Measurements from ENCODE around the gene RPLP2.

Gene RPLP2

GRCh38 chr11:834371-835316 is 24.9 kb downstream of the RPLP2 start:
- DNase-seq (ENCODE audit: low read depth in 2 of 2): no peak

- DNase-seq (ENCODE audit: low read depth in 2 of 2): no peak
These were observed 26.5 kb downstream of the RPLP2 start for GRCh38 chr11:836274-836673.

DNA sequence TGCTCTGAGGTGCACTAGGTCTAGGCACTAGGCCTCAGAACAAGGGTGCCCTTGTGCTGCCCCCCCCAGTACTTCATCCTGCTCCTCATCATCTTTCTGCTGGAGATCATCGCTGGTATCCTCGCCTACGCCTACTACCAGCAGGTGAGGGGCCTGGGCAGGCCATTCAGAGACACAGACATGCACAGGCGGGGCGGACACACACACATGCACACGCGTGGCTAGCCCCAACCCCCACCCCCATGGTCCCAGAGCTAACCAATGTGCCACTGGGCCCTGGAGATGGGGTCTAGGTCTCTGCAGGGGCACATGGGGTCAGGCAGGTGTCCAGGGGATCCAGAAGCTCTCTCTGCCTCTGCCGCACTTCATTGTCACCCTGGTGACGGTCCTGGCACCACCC is 26.9 kb downstream of the RPLP2 start:
- no peak for DNase-seq (ENCODE audit: low read depth in 2 of 2)

- DNase-seq (ENCODE audit: low read depth in 2 of 2): no peak
These were observed 27.6 kb downstream of the RPLP2 start for GRCh38 chr11:837189-837989.

- no peak for DNase-seq (ENCODE audit: low read depth in 2 of 2)
These were observed 28.2 kb downstream of the RPLP2 start for GRCh38 chr11:837990-838307.

- no peak for DNase-seq (ENCODE audit: low read depth in 2 of 2)
These were observed 28.9 kb downstream of the RPLP2 start for GRCh38 chr11:838441-839279.

- no peak for DNase-seq (ENCODE audit: low read depth in 2 of 2)
These were observed 29.5 kb downstream of the RPLP2 start for GRCh38 chr11:839280-839623.

GRCh38 chr11:839875-840617 is 30.3 kb downstream of the RPLP2 start:
- no peak for DNase-seq (ENCODE audit: low read depth in 2 of 2)

GRCh38 chr11:841981-842369 is 32.2 kb downstream of the RPLP2 start:
- no peak for DNase-seq (ENCODE audit: low read depth in 2 of 2)

DNA sequence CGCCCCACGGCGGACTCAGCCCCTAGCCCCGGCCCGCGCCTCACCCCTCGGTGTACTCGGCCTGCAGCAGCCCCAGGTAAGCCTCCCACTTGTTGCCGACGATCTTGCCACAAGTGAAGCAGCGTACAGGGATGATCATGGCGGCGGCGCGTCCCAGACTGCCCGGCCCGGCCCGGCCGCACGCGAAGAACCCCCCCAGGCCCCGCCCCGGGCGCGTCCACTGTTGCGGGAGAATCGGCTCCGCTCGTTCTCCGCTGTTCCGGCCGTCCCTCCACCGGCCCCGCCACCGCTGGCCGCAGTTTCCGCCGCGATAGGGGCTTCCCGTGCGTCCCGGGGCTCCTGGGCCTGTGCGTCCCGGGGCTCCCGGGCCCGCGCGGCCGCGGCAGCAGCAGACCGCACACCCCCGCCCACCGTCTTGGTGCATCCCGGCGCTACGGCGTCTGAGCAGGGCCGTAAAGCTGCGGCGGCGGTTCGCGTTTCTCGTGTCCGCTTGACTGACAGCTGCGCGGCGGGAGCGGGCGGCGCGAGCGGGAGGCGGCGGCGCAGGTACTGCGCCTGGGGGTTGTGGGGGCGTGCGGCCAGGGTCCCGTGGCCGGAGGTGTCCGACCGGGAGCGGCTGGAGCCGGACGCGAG is 32.7 kb downstream of the RPLP2 start, which contains the start of the genes POLR2L and TSPAN4:
Gene POLR2L (minus strand): TSS at position 160 of the 633 bp plus-strand sequence. CDS start 21 bp downstream, at position 139.
Gene TSPAN4 (plus strand): TSS at position 483 of the 633 bp plus-strand sequence. CDS start 7,453 bp downstream, outside the sequence.
- peak; percentile 84 for DNase-seq (ENCODE audit: low read depth in 2 of 2)

DNA sequence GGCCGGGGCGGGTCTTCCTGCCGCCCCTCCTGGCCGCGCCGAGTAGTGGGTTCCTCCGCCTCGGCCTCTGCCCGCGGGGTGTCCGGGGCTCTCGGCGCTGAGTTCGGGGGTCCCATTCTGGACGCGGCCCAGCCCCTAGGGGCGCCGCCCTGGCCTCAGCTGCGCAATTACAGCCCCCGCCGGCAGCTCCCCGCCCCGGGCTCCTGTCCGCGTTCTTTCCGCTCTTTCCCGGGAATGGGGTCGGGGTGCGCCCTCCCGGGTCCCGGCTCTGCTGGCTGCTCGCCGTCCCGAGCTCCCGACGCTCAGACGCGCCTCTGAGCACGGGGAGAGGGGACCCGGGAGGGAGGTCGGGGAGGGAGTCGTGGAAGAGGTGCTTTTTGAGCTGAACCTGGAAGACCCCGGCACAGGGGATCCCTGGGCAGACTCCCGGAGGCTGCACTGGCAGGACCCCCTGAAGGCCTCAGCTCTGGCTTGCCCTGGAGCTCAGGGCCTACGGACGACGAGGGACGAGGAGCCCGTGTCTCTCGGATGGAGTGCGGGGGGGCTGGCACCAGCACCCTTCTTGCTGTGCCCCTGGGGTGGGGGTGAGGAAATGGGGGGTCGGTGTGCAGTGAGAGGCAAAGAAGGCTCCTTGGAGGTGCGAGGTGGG is 33.4 kb downstream of the RPLP2 start:
- DNase-seq (ENCODE audit: low read depth in 2 of 2): no peak

- no peak for DNase-seq (ENCODE audit: low read depth in 2 of 2)
These were observed 34.3 kb downstream of the RPLP2 start for GRCh38 chr11:843818-844692.

DNA sequence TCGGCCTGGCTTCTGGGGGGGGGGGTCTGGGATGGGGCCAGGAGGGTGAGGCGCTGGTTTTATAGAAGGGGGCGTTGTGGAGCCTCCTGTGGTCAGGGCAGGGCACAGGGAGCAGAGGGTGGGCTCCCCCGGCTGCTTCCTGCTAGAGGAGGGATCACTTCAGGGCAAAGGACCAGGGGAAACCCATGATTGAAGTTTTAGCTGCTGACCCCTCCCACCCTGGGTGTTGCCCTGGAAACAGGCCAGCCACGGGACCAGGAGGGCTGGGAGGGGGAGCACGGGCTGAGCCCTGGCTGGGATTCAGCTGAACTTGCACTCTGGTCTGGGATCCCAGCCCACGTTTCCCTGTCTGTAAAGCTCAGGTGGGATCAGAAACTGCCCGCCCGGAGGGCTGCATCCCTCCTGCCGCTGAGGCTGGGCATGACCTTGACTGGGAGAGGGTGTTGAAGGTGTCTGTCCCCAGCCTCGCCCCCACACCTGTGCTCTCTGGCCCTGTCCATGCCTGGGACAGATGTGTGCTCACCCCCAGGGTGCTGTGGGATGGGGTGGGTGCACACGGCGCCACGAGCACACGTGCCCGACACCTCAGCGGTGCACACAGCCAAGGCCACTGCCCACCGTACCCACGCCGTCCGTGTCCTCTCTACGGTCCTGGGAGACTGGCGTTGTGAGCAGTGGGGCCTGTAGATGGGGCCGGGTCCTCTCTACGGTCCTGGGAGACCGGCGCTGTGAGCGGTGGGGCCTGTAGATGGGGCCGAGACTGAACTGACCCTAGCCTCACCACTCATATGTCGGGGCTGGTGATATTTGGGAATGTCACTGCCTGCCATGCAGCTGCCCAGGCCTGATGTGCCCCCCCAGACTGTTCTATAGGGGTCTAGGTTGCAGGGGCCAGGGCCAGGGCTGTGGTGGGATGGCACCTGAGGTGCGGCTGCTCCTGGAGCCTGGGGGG is 35.2 kb downstream of the RPLP2 start:
- DNase-seq (ENCODE audit: low read depth in 2 of 2): no peak

DNA sequence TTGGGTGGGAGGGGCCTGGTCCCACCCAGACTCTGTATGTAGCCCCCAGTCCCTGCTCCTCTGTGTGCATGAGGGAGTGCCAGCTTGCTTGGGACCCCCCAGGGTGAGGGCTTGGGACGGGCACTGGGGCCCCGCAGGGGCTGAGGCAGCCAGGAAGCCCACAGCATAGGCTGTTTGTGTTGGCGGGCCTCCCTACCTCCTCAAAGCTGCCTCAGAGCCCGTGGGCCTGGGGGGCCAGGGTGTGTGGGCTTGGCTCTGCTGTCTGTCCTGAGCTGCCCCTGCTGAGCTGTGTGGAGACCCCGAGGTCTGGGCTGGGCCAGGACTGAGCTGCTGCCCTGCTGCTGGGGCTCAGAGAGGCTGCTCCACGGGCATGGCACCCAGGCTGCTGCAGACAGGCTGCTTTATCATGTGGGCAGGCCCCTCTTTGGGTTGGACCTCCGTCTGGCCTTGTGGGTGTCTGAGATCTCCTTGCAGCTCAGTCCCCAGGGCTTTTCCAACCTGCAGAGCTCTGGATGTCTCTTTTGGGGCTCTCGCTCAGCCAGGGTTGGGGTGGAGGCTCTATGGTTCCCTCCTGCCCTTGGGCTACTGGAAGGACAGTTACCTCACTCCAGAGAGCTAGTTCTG is 36.2 kb downstream of the RPLP2 start:
- no peak for DNase-seq (ENCODE audit: low read depth in 2 of 2)

DNA sequence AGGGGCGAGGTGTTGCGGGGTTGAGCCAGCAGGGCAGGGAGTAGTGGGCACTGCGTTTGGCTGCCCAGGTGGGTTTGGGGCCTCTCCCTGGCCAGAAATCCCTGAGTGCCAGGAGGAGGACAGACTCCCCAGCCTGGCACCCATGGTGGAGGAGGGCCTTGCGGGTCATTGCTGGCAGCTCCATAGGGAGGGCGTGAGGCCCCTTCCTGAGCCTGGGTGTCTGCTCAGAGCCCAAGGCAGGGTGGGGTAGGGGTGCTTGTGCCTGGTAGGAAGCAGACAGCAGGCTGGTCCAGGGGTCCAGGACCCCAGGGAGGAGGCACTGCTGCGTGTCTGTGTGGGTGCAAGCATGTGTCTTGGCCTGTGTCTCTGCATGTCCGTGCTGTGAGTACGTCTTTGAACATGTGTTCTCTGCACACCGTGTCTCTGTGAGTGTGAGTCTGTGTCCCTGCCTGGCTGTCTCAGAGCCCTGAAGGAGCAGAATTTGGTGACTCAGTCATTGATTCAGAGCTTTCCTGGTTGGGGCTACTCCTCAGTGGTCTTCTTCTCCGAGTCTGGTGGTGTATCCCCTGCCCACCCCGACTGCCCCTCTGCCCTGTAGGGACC is 36.8 kb downstream of the RPLP2 start:
- DNase-seq (ENCODE audit: low read depth in 2 of 2): no peak

DNA sequence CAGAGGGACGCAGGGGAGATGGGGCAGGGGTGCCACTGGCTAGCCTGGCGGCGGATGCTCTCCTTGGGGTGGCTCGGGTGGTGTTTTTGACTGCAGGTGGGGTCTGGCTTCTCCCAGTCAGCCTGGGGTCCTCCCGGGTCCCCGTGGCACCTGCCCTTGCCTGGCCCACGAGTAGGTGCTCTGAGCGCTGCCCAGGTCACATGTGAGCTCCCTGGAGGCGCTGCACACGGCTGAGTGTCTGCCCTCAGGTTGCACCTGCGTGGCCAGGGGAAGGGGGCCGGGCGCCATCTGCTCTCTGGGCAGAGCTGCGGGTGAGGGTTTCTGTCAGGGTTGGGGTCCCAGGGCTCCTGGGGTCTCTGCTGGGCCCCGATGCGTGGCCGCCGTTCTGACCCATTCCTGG is 38.1 kb downstream of the RPLP2 start:
- no peak for DNase-seq (ENCODE audit: low read depth in 2 of 2)

DNA sequence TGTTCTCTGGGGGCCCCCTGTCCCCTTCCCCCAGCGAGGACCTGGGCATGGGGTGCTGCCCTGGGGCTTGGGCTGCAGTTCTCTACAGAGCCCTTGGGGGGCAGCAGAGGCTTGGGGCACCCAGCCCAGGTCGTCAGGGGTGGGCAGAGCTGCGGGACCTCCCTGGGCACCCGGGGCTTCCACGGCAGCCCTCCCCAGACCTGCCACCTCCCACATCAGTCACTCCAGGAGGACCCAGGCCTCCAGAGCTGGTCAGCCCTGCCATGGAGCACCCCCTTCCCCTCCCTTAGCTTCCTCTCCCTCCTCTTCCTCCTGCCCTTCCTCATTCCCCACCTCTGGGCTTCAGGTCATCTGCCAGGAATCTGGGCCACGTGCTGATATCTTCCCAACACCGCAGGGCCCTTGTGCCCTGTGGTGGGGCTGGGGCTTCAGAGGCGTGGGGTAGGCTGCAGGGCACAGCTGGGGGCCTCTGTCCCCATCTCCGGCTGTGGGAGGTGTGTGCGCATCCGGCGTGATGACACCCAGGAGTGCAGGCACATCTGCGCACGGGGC is 38.7 kb downstream of the RPLP2 start:
- peak; percentile 59 to 60 for DNase-seq (ENCODE audit: low read depth in 2 of 2)

Data from stimulated activated CD8-positive, alpha-beta memory T cell treated with anti-CD3 and anti-CD28 coated beads, Interleukin-2, amount 100 ng/mL, for 48 hours (primary cell).